Liver (tissue), 9 donors: ENCODE measurements around the gene TMA16. TPM values are rescaled to one million over a fixed set of nuclear protein-coding genes. Genes with fewer than 3 reads are reported as not detected.

ENCODE experiments used
- DNase-seq: peaks from one replicate; pipeline ENCODE4 v3.0.0-alpha.2; 2017; ENCODE audit warnings: low spot score
- H3K27ac ChIP-seq, 2 donors: one replicate each; pipeline ENCODE4 v1.7.0; 2013; ENCODE audit warnings: inconsistent platforms in 2 of 2, low read length in 2 of 2, control low read depth in 1 of 2, low read depth in 1 of 2, mild to moderate bottlenecking in 1 of 2
- H3K27me3 ChIP-seq, 4 donors: one replicate each; pipeline versions ENCODE4 v1.6.1 to v1.7.0; 2013; ENCODE audit warnings: low read length in 3 of 4, inconsistent platforms in 1 of 4, mild to moderate bottlenecking in 1 of 4, moderate library complexity in 1 of 4; ENCODE audit not compliant: control insufficient read depth in 4 of 4, insufficient read depth in 4 of 4
- H3K36me3 ChIP-seq, 4 donors: one replicate each; pipeline versions ENCODE4 v1.6.1 to v1.7.0; 2013; ENCODE audit warnings: low read length in 3 of 4, mild to moderate bottlenecking in 3 of 4, low read depth in 1 of 4, moderate library complexity in 1 of 4; ENCODE audit not compliant: control insufficient read depth in 4 of 4, insufficient read depth in 3 of 4
- H3K4me1 ChIP-seq, 4 donors: one replicate each; pipeline versions ENCODE4 v1.6.1 to v1.7.0; 2013; ENCODE audit warnings: low read length in 3 of 4, mild to moderate bottlenecking in 3 of 4, moderate library complexity in 1 of 4; ENCODE audit not compliant: control insufficient read depth in 4 of 4, insufficient read depth in 4 of 4
- H3K4me3 ChIP-seq, 3 donors: one replicate each; pipeline versions ENCODE4 v1.6.1 to v1.7.0; 2013; ENCODE audit warnings: low read length in 3 of 3, control low read depth in 1 of 3, low read depth in 1 of 3, mild to moderate bottlenecking in 1 of 3
- H3K9ac ChIP-seq, 2 donors: one replicate each; pipeline ENCODE4 v1.7.0; 2013; ENCODE audit warnings: low read length in 2 of 2, mild to moderate bottlenecking in 2 of 2, moderate library complexity in 2 of 2, control low read depth in 1 of 2, low read depth in 1 of 2
- H3K9me3 ChIP-seq, 4 donors: one replicate each; pipeline versions ENCODE4 v1.6.1 to v1.7.0; 2013; ENCODE audit warnings: low read length in 3 of 4; ENCODE audit not compliant: control insufficient read depth in 4 of 4
- EGR1 ChIP-seq, 2 donors: IDR thresholded peaks; 2 replicates each; pipeline ENCODE4 v1.6.1; 2016 to 2018; ENCODE audit warnings: antibody characterized with exemption in 2 of 2, low read depth in 2 of 2
- FOXA1 ChIP-seq: IDR thresholded peaks from 2 replicates; pipeline ENCODE4 v1.6.1; 2016; ENCODE audit warnings: antibody characterized with exemption
- FOXA2 ChIP-seq: IDR thresholded peaks from 2 replicates; pipeline ENCODE4 v1.6.1; 2016; ENCODE audit warnings: antibody characterized with exemption
- GABPA ChIP-seq, 2 donors: IDR thresholded peaks in 1 of 2; conservative IDR thresholded peaks in 1 of 2; 2 replicates each; pipeline ENCODE4 v1.6.1; 2016; ENCODE audit warnings: antibody characterized with exemption in 2 of 2, mild to moderate bottlenecking in 1 of 2, moderate library complexity in 1 of 2
- HNF4A ChIP-seq, 2 donors: conservative IDR thresholded peaks; 2 replicates each; pipeline ENCODE4 v1.6.1; 2016; ENCODE audit warnings: antibody characterized with exemption in 2 of 2, mild to moderate bottlenecking in 2 of 2
- HNF4G ChIP-seq: IDR thresholded peaks from 2 replicates; pipeline ENCODE4 v1.6.1; 2016; ENCODE audit warnings: antibody characterized with exemption
- JUND ChIP-seq, 2 donors: IDR thresholded peaks; 2 replicates each; pipeline ENCODE4 v1.6.1; 2016; ENCODE audit warnings: antibody characterized with exemption in 2 of 2
- MAX ChIP-seq: IDR thresholded peaks from 2 replicates; pipeline ENCODE4 v1.6.1; 2016; ENCODE audit warnings: antibody characterized with exemption
- NR2F2 ChIP-seq: IDR thresholded peaks from 2 replicates; pipeline ENCODE4 v1.6.1; 2016; ENCODE audit warnings: antibody characterized with exemption
- RAD21 ChIP-seq, 2 donors: IDR thresholded peaks; 2 replicates each; pipeline ENCODE4 v1.6.1; 2016; ENCODE audit warnings: antibody characterized with exemption in 2 of 2, mild to moderate bottlenecking in 2 of 2
- RXRA ChIP-seq, 2 donors: IDR thresholded peaks; 2 replicates each; pipeline ENCODE4 v1.6.1; 2017 to 2018; ENCODE audit warnings: antibody characterized with exemption in 2 of 2, mild to moderate bottlenecking in 1 of 2
- SP1 ChIP-seq: IDR thresholded peaks from 2 replicates; pipeline ENCODE4 v1.6.1; 2018; ENCODE audit warnings: antibody characterized with exemption, mild to moderate bottlenecking
- TAF1 ChIP-seq: conservative IDR thresholded peaks from 2 replicates; pipeline ENCODE4 v1.6.1; 2016; ENCODE audit warnings: antibody characterized with exemption, mild to moderate bottlenecking
- YY1 ChIP-seq: IDR thresholded peaks from 2 replicates; pipeline ENCODE4 v1.6.1; 2016; ENCODE audit warnings: antibody characterized with exemption, mild to moderate bottlenecking
- WGBS: extraction: QIAGEN DNeasy Blood & Tissue Kit; methylation state at CpG from one replicate; pipeline ENCODE4 v1.1.7; 2013; 5-methylcytosine and 5-hydroxymethylcytosine counted together
- polyA plus RNA-seq, 2 donors: library from polyadenylated mRNA; stranded (reverse) in 1 of 2; unstranded in 1 of 2; fragments of 200-250 nt in 1 of 2; fragments of >200 nt in 1 of 2; fragmentation: Nextera tagmentation in 1 of 2; extraction: Ambion mirVana in 1 of 2; gene quantifications; one replicate each; pipeline versions ENCODE4 v1.2.1 to v1.2.3, GENCODE V29; 2013 to 2015
- total RNA-seq, 2 donors: library from RNA; depleted of rRNA; stranded (reverse); fragments of >200 nt; gene quantifications; one replicate each; pipeline ENCODE4 v1.2.3, GENCODE V29; 2014
- TF ChIP-seq, protein P1 (sequence below): IDR thresholded peaks from 2 replicates; pipeline ENCODE4 v1.6.1; 2016; ENCODE audit warnings: antibody characterized with exemption
- TF ChIP-seq, protein P2 (sequence below): IDR thresholded peaks from 2 replicates; pipeline ENCODE4 v1.6.1; 2016; ENCODE audit warnings: antibody characterized with exemption
- TF ChIP-seq, protein P3 (sequence below): IDR thresholded peaks from 2 replicates; pipeline ENCODE4 v1.6.1; 2016; ENCODE audit warnings: antibody characterized with exemption, mild to moderate bottlenecking
- TF ChIP-seq, protein P4 (sequence below): fragments of 150-350 bp; IDR thresholded peaks from 2 replicates; pipeline ENCODE4 v1.5.1; 2017; ENCODE audit warnings: improper control_type of control experiment, low read depth, low read length; ENCODE audit not compliant: missing input control
- donor health status: healthy.
- donor health status: healthy.
- donor health status: healthy.
- donor health status: healthy.
- donor health status: healthy.

The TMA16 gene
- total and polyA plus RNA-seq, 4 donors: 7.5 to 11.1 (median 9.6) TPM

DNA sequence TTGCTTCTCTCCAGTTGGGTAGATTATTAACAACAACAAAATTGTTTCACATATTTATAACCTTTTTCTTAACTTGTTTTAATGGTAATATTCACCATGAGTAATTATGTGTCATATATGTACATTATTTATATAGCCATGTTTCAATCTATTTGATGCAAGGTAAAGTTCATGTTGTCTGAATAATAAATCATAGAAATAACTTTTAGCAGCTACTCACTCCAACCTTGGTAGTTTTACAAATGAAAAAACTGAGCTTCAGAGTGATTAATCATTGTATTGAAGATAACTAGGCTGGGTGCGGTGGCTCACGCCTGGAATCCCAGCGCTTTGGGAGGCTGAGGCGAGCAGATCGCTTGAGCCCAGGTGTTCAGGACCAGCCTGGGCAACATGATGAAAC is 46.0 kb downstream of the TMA16 start:
- no peak overlapping the region for H3K27ac ChIP-seq
- no peak for DNase-seq
- H3K4me1 ChIP-seq: peaks cover 0 to 4% (median 0%) of the 10 kb centered on the region in 4 donors
- WGBS: 98% methylated on average over 5 of the region's 5 CpGs
- TF ChIP-seq SP1: no peak
- TF ChIP-seq YY1: no peak
- no peak for TF ChIP-seq GABPA (IDR thresholded peaks at IDR 0.05 in 1 of 2, conservative IDR thresholded peaks at IDR 0.05 in 1 of 2)
- TF ChIP-seq, protein P1, sequence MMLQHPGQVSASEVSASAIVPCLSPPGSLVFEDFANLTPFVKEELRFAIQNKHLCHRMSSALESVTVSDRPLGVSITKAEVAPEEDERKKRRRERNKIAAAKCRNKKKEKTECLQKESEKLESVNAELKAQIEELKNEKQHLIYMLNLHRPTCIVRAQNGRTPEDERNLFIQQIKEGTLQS: no peak
- TF ChIP-seq NR2F2: no peak
- TF ChIP-seq, protein P2, sequence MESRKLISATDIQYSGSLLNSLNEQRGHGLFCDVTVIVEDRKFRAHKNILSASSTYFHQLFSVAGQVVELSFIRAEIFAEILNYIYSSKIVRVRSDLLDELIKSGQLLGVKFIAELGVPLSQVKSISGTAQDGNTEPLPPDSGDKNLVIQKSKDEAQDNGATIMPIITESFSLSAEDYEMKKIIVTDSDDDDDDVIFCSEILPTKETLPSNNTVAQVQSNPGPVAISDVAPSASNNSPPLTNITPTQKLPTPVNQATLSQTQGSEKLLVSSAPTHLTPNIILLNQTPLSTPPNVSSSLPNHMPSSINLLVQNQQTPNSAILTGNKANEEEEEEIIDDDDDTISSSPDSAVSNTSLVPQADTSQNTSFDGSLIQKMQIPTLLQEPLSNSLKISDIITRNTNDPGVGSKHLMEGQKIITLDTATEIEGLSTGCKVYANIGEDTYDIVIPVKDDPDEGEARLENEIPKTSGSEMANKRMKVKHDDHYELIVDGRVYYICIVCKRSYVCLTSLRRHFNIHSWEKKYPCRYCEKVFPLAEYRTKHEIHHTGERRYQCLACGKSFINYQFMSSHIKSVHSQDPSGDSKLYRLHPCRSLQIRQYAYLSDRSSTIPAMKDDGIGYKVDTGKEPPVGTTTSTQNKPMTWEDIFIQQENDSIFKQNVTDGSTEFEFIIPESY: no peak
- TF ChIP-seq HNF4A (conservative IDR thresholded peaks at IDR 0.05): no peak
- no peak for TF ChIP-seq TAF1
- TF ChIP-seq HNF4G: no peak
- no peak for TF ChIP-seq RXRA (IDR thresholded peaks at IDR 0.05)
- TF ChIP-seq RAD21 (IDR thresholded peaks at IDR 0.05): no peak
- no peak for TF ChIP-seq JUND (IDR thresholded peaks at IDR 0.05)
- TF ChIP-seq MAX: no peak
- TF ChIP-seq, protein P3, sequence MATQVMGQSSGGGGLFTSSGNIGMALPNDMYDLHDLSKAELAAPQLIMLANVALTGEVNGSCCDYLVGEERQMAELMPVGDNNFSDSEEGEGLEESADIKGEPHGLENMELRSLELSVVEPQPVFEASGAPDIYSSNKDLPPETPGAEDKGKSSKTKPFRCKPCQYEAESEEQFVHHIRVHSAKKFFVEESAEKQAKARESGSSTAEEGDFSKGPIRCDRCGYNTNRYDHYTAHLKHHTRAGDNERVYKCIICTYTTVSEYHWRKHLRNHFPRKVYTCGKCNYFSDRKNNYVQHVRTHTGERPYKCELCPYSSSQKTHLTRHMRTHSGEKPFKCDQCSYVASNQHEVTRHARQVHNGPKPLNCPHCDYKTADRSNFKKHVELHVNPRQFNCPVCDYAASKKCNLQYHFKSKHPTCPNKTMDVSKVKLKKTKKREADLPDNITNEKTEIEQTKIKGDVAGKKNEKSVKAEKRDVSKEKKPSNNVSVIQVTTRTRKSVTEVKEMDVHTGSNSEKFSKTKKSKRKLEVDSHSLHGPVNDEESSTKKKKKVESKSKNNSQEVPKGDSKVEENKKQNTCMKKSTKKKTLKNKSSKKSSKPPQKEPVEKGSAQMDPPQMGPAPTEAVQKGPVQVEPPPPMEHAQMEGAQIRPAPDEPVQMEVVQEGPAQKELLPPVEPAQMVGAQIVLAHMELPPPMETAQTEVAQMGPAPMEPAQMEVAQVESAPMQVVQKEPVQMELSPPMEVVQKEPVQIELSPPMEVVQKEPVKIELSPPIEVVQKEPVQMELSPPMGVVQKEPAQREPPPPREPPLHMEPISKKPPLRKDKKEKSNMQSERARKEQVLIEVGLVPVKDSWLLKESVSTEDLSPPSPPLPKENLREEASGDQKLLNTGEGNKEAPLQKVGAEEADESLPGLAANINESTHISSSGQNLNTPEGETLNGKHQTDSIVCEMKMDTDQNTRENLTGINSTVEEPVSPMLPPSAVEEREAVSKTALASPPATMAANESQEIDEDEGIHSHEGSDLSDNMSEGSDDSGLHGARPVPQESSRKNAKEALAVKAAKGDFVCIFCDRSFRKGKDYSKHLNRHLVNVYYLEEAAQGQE: no peak
- no peak for TF ChIP-seq FOXA1
- no peak for TF ChIP-seq EGR1 (IDR thresholded peaks at IDR 0.05; ENCODE audit: low read depth in 2 of 2)
- no peak for TF ChIP-seq FOXA2
- TF ChIP-seq, protein P4, sequence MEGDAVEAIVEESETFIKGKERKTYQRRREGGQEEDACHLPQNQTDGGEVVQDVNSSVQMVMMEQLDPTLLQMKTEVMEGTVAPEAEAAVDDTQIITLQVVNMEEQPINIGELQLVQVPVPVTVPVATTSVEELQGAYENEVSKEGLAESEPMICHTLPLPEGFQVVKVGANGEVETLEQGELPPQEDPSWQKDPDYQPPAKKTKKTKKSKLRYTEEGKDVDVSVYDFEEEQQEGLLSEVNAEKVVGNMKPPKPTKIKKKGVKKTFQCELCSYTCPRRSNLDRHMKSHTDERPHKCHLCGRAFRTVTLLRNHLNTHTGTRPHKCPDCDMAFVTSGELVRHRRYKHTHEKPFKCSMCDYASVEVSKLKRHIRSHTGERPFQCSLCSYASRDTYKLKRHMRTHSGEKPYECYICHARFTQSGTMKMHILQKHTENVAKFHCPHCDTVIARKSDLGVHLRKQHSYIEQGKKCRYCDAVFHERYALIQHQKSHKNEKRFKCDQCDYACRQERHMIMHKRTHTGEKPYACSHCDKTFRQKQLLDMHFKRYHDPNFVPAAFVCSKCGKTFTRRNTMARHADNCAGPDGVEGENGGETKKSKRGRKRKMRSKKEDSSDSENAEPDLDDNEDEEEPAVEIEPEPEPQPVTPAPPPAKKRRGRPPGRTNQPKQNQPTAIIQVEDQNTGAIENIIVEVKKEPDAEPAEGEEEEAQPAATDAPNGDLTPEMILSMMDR: no peak
- no peaks in the 10 kb centered on the region for H3K27me3 ChIP-seq
- H3K36me3 ChIP-seq: peaks cover 0 to 1% (median 0%) of the 10 kb centered on the region in 4 donors
- no peak overlapping the region for H3K9ac ChIP-seq
- H3K9me3 ChIP-seq: no peaks in the 10 kb centered on the region
- H3K4me3 ChIP-seq: no peak overlapping the region
